Limb (tissue), 2 donors: ENCODE data around the gene REST.

Experiments
- DNase-seq, 2 donors: peaks; one replicate each; pipeline ENCODE4 v3.0.0-alpha.2; 2016; ENCODE audit errors: extremely low spot score in 2 of 2

The REST gene

DNA sequence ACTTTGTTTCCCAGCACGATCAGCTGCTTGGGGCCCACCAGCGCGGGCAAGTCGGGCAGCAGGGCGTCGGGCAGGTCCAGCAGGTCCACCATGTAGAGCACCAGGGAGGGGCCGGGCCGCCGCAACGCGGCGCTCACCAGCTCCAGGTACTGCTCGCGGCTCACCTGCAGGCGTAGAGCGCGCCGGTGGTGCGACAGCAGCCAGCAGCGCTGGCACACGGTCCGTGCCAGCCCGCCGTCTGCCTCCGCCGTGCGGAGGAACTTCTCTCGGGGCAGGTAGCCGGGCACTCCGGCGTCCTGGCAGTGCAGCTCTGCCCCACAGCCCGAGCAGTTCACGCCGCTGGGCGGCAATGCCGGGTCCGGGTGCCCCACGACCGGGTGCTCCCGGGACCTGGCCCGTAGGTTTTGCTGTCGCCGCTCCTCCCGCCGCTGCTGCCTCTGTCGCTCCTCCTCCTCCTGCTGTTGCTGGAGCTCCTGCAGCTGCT is 69.2 kb downstream of the REST start:
- peak in 1 of 2 donors; percentile 58 for DNase-seq

DNA sequence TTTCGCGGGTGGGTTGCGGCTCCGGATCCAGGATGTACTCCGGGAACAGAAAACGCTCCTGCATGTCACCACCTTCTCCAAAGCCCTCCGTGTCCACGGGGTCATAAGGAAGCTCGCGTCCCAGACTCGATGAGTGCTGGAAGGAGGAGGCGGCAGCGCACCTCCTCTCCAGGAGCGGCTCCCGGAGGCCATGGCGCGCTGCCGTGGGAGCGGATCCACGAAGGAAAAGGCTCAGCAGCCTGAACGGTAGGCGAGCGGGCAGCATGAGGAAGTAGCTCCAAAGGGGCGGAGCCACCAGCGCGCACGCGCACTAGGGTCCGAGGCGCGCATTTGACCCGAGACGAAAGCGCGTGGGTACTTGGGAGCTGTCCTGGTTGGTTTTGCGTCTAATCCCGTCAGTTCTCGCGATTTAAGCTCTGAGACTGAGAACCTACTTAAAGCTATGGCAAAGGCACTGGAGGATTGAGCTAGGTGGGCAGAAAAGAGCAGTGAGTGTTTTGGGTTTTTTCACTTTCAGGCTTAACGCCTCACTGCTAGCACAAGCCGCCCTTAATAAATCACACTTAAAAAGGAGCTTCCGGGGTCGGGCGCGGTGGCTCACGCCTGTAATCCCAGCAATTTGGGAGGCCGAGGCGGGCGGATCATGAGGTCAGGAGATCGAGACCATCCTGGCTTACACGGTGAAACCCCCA is 69.8 kb downstream of the REST start, which contains the start of gene NOA1:
Gene NOA1 (minus strand): TSS at position 286 of the 692 bp plus-strand sequence. CDS start 21 bp downstream, at position 265.
- DNase-seq, result peak; percentile 98 to 99

DNA sequence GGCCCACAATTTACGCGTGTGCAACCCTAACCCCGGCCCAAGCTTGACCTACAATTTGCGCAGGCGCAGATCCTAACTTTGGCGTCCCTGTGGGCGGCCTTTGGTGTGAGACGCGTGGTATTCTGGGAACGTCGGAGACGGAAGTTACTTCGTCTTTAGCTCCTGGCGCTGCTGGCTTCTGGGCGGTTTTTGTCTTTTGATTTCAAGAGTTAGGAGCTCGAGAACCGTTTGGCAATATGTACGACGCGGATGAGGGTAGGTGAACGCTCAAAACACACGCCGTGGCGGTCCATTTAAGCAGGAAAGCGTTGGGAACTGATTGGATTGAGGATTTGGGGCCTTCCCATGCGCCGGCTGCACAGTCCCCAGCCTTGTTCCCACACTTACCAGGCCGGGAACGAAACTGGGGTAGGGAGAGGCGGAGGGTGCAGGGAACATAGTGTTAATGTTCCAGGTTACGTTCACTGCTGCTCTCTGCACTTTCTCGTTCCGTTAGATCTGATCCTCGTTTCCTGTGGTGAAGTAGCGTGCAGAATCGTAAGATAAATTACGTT is 71.1 kb downstream of the REST start, which contains the start of gene POLR2B:
Gene POLR2B (plus strand): TSS at position 147 of the 554 bp plus-strand sequence. CDS start 90 bp downstream, at position 237.
- peak; percentile 90 to 94 for DNase-seq

DNA sequence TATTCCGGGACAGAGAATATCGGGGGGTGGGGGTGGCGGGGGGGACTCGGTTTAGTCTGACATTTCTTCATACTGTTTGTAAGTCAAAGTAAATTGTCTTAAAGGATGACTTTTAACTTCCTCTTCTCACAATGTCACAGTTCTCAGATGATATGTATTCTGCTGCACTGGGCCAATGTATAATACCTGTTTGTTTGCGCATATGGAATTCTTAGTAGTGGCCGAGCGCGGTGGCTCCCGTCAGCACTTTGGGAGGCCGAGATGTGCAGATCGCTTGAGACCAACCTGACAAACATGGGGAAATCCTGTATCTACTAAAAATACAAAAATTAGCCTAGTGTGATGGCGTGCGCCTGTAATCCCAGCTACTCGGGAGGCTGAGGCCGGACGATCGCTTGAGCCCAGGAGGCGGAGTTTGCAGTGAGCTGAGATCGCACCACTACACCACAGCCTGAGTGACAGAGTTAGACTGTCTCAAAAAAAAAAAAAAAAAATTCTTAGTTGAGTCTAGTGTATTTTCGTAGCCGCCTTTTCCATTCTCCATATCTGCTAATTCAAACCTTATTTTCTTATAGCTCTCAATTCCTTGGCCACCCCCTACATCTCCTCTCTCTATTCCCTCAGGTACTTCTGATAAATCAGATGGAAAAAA is 71.8 kb downstream of the REST start:
- no peak for DNase-seq

DNA sequence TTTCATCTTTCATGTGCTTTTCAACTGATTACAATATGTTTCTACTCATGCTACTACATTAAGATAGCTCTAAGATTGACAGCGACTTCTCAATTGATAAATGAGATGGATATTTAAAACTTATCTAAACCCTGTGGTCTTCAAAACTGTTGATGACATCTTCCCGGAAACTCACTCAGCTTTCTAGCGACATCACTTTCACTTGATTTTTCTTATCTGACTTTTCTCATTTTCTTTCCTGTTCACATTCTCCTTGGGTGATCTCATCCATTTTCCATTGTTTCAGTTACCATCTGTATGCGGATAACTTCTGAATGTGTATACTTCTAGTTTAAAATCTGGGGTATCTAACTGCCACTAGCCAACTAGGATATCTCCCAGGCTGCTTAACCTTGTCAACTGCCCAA is 74.1 kb downstream of the REST start:
- DNase-seq, result no peak

DNA sequence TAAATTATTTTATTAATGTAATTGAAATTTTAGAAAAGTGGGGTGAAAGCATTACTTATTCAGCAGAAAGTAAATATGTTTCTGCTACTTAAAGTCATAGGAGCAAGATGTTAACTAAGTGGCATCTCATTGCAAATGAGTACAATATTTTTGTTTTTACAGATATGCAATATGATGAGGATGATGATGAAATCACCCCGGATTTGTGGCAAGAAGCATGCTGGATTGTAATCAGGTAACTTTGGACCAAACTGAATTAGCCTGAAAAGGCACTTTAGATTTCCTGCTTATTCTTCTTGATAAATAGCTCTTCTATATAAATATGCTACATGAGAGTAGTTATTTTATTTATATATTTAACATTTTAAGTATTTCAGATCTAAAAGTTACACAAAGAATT is 78.5 kb downstream of the REST start:
- no peak for DNase-seq

DNA sequence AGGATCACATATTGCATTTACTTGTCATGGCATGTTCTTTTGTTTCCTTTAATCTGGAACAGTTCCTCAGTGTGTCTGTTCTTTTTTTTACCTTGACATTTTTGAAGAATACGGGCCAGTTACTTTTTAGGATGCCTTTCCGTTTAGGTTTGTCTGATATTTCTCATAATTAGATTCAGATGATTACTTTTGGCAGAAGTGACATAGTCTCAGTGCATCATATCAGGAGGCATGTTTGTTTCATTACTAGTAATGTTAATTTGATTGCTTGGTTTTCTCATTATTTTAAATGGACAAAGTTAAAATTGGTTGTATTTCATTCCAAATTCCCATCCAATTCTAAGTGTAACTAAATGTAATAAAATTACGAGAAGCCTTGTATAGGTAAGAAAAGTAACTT is 79.3 kb downstream of the REST start:
- no peak for DNase-seq

DNA sequence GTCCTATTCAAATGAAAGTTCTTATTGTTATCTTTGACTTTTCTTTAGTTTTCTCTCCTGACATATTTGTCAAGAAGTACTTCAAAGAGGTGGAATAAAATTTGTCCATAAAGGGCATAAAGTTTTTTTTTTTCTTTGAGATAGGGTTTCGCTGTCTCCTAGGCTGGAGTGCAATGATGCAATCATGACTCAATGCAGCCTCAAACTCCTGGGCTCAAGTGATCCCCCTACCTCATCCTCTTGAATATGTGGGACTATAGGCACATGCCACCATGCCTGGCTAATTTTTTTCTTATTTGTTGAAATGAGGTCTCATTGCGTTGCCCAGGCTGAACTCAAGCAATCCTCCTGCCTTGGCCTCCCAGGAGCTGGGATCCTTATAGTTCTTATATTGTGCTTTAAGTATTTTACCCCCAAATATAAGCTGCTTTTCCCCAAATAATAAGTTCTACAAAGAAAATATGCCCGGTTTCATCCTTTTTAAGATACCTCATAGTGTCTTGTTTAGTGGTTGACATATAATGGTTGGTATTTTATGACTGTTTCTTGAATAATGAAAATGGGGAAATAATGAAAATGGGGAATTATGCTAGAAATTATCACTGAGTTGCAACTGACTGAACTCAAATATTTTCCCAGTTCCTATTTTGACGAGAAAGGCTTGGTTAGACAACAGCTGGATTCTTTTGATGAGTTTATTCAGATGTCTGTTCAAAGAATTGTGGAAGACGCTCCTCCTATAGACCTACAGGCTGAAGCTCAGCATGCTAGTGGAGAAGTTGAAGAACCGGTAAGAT is 82.6 kb downstream of the REST start:
- no peak for DNase-seq

DNA sequence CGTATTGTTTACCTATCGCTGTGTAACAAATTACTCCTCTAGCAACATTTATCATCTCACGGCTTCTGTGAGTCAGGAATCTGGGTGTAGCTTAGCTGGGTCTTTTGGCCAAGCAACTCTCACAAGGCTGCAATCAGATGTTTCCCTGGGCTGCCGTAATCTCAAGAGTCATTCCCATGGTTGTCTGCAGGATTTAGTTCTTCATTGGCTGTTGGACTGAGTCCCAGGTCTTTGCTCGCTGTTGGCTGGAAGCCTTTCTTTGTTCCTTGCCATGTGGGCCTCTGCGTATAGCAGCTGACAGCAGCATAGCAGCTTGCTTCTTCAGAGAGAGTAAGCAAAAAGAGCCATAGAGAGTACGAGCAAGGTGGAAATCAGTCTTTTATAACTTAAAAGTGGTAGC is 87.8 kb downstream of the REST start:
- DNase-seq, result peak; percentile 72 to 79

DNA sequence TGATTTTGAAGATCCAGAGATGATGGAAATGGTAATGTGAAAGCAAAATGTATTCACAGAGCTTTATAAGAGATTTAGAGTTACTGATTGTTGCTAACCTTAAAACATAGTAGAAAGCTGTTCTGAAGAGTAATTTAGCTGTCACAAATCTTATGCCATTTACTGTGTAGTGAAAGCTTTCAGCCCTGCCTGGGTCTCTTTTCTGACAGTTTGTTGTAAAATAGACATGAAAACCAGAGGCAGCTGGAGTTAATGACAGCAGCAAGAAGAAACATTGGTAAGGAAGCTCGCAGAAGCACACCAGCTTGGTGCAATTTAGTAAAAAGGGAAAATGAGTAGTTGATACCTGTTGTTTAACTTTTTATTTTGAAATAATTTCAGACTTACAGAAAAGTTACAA is 92.1 kb downstream of the REST start:
- DNase-seq, result no peak

DNA sequence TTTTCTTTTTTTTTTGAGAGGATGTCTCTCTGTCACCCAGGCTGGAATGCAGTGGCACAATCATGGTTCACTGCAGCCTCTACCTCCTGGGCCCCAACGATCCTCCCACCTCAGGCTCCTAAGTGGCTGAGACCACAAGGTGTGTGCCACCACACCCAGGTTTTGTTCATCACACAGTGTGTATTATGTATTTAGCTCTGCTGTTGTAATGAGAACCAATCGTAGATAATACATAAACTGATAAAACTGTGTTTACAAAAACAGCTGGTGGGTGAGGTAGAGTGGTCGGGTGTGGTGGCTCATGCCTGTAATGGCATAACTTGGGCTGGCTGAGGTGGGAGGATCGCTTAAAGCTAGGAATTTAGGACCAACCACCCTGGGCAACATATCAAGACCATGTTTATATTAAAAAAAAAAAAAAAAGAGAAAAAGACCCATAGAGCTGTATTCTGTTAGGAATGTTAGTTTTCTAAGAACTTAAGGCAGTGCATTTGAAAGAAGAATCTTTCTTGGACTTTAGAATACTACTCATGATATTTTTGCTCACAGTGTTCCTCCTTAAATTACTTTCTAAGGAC is 105.9 kb downstream of the REST start:
- DNase-seq, result no peak
